ENCODE data around the gene LSG1. TPM values are rescaled to one million over a fixed set of nuclear protein-coding genes. Genes with fewer than 3 reads are reported as not detected.

Gene LSG1
- total RNA-seq, 1 experiment from 2014 or later: 81.3 TPM

- Histone ChIP-seq H3K9me3 (ENCODE audit: low read depth, low read length, poor library complexity, severe bottlenecking) (no peaks in the 10 kb centered on the region), H3K27ac (ENCODE audit: low read depth, low read length, poor library complexity, severe bottlenecking) (peak overlapping the region; percentile 62), H3K4me1 (ENCODE audit: insufficient read depth, low read length, poor library complexity, severe bottlenecking) (peaks cover 42% of the 10 kb centered on the region), H3K36me3 (ENCODE audit: insufficient read depth, low read length, poor library complexity, severe bottlenecking) (peaks cover 8% of the 10 kb centered on the region), H3K27me3 (replicated peaks; ENCODE audit: insufficient read depth, low read depth, low read length, poor library complexity) (no peaks in the 10 kb centered on the region), H3K4me3 (ENCODE audit: low read depth, low read length, poor library complexity, severe bottlenecking) (peak overlapping the region; percentile 76)
- ChIA-PET POLR2A (ENCODE audit: low non-redundant PET) (interaction anchor here (0.6 to 0.9 kb wide), 2 partner anchors 60 to 183 kb away, joined by 3 read pairs; no protein-coding TSS in a partner anchor), CTCF (interaction anchor here (0.6 to 1.5 kb wide), 9 partner anchors 13 to 573 kb away, joined by 3 to 4 read pairs (median 3); no protein-coding TSS in a partner anchor)
- intact Hi-C loops (cut with micrococcal nuclease; ENCODE audit: unreplicated experiment): loop anchor here (5.0 to 10.0 kb wide), 3 partner anchors 184 to 757 kb away; partner anchors contain the start of gene ACAP2
- TF ChIP-seq CTCF (conservative IDR thresholded peaks at IDR 0.05; ENCODE audit: low read depth, low read length): no peak
- no peak for TF ChIP-seq EZH2 (IDR thresholded peaks at IDR 0.05; ENCODE audit: borderline replicate concordance, low read depth, low read length, poor library complexity, severe bottlenecking)
- DNase-seq (ENCODE audit: low spot score): peak; percentile 34
- no TSS peak for BruUV-seq (replicated peaks)
These were observed 16.3 kb upstream of the LSG1 start for GRCh38 chr3:194688200-194688740.

- TF ChIP-seq EZH2 (IDR thresholded peaks at IDR 0.05; ENCODE audit: borderline replicate concordance, low read depth, low read length, poor library complexity, severe bottlenecking) (no peak), CTCF (conservative IDR thresholded peaks at IDR 0.05; ENCODE audit: low read depth, low read length) (peak; percentile 67; the same call in 1 of the 2 replicates)
- CTCF ChIA-PET: interaction anchor here (0.6 to 1.9 kb wide), 12 partner anchors 12 to 583 kb away, joined by 3 to 5 read pairs (median 3); no protein-coding TSS in a partner anchor
- Histone ChIP-seq H3K36me3 (ENCODE audit: insufficient read depth, low read length, poor library complexity, severe bottlenecking) (peaks cover 8% of the 10 kb centered on the region), H3K4me3 (ENCODE audit: low read depth, low read length, poor library complexity, severe bottlenecking) (peak overlapping the region; percentile 76), H3K9me3 (ENCODE audit: low read depth, low read length, poor library complexity, severe bottlenecking) (no peaks in the 10 kb centered on the region), H3K27me3 (replicated peaks; ENCODE audit: insufficient read depth, low read depth, low read length, poor library complexity) (no peaks in the 10 kb centered on the region), H3K4me1 (ENCODE audit: insufficient read depth, low read length, poor library complexity, severe bottlenecking) (peaks cover 47% of the 10 kb centered on the region), H3K27ac (ENCODE audit: low read depth, low read length, poor library complexity, severe bottlenecking) (peak overlapping the region; percentile 62)
- BruUV-seq (replicated peaks): no TSS peak
- DNase-seq (ENCODE audit: low spot score): peak; percentile 87
- intact Hi-C loops (cut with micrococcal nuclease; ENCODE audit: unreplicated experiment): loop anchor here (1.0 to 10.0 kb wide), 4 partner anchors 185 to 757 kb away; partner anchors contain the start of gene ACAP2
- POLR2A ChIA-PET (ENCODE audit: low non-redundant PET): interaction anchor here (0.6 to 0.9 kb wide), 3 partner anchors 60 to 184 kb away, joined by 3 to 5 read pairs (median 3); no protein-coding TSS in a partner anchor
These were observed 15.7 kb upstream of the LSG1 start for GRCh38 chr3:194687638-194688199.

GRCh38 chr3:194686816-194687637, 15.0 kb upstream of the LSG1 start:
- H3K27me3 ChIP-seq (replicated peaks; ENCODE audit: insufficient read depth, low read depth, low read length, poor library complexity): no peaks in the 10 kb centered on the region
- ChIA-PET CTCF (interaction anchor here (0.6 to 1.9 kb wide), 9 partner anchors 12 to 583 kb away, joined by 3 to 5 read pairs (median 3); partner anchors contain the start of gene LSG1), POLR2A (ENCODE audit: low non-redundant PET) (interaction anchor here (0.6 to 0.9 kb wide), 2 partner anchors 132 to 184 kb away, joined by 3 to 5 read pairs; no protein-coding TSS in a partner anchor)
- H3K27ac ChIP-seq (ENCODE audit: low read depth, low read length, poor library complexity, severe bottlenecking): peak overlapping the region; percentile 62
- peak overlapping the region; percentile 76 for H3K4me3 ChIP-seq (ENCODE audit: low read depth, low read length, poor library complexity, severe bottlenecking)
- intact Hi-C loops (cut with micrococcal nuclease; ENCODE audit: unreplicated experiment): loop anchor here (1.0 to 10.0 kb wide), 4 partner anchors 185 to 758 kb away; partner anchors contain the start of gene ACAP2
- peak; percentile 80 for DNase-seq (ENCODE audit: low spot score)
- peaks cover 8% of the 10 kb centered on the region for H3K36me3 ChIP-seq (ENCODE audit: insufficient read depth, low read length, poor library complexity, severe bottlenecking)
- no peaks in the 10 kb centered on the region for H3K9me3 ChIP-seq (ENCODE audit: low read depth, low read length, poor library complexity, severe bottlenecking)
- peaks cover 44% of the 10 kb centered on the region for H3K4me1 ChIP-seq (ENCODE audit: insufficient read depth, low read length, poor library complexity, severe bottlenecking)
- TF ChIP-seq CTCF (conservative IDR thresholded peaks at IDR 0.05; ENCODE audit: low read depth, low read length) (no peak), EZH2 (IDR thresholded peaks at IDR 0.05; ENCODE audit: borderline replicate concordance, low read depth, low read length, poor library complexity, severe bottlenecking) (no peak)
- no TSS peak for BruUV-seq (replicated peaks)
